Activated CD4-positive, alpha-beta T cell treated with anti-CD3 and anti-CD28 coated beads for 24 hours (primary cell): ENCODE results near the gene ATXN7.
A peak's percentile ranks its signal among the peaks of the same experiment; 100 is the strongest.

Experiments
- DNase-seq, 2 donors: peaks; one replicate each; pipeline ENCODE4 v3.0.0-alpha.2; 2020; ENCODE audit warnings: low read depth in 2 of 2

ATXN7 gene

GRCh38 chr3:63905731-63906620 lies 42.3 kb downstream of the ATXN7 start:
- DNase-seq: no peak

DNA sequence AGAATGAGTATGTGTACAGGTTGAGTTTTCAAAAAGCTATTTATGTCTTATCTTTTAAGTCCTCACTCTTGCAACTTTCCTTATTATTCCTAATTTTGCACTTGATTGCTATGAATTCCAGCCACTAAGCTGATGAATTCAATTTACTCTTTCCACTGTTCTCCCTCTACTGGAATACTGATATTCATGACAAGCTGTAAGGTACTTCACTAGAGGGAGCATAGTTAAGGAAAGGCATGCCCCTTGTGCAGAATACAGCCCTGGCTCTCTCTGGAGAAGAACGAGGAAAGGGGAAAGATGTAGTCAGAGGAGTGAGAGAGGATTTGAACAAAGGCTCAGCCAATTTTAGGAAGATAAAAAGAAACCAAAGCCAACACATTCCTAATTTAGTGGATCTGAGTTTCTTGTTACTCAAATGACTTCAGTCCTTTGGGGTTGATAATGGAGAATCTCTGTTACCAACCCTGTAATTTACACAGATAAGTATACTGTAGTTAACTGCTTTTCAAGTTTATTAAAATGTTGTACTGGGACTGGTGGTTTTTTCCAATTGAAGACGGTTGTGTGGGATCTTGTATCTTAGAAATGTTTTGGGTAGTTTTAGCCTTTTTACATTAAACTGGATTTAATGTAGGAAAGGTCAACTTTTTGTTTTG lies 44.5 kb downstream of the ATXN7 start:
- DNase-seq: no peak

GRCh38 chr3:63908776-63909175 lies 45.1 kb downstream of the ATXN7 start:
- DNase-seq: no peak

- DNase-seq: no peak
Measured at GRCh38 chr3:63909431-63909830, 45.8 kb downstream of the ATXN7 start.

- DNase-seq: no peak
Measured at GRCh38 chr3:63910001-63910400, 46.3 kb downstream of the ATXN7 start.

- no peak for DNase-seq
Measured at GRCh38 chr3:63910891-63911290, 47.2 kb downstream of the ATXN7 start.

- DNase-seq: no peak
Measured at GRCh38 chr3:63911509-63911872, 47.8 kb downstream of the ATXN7 start.

DNA sequence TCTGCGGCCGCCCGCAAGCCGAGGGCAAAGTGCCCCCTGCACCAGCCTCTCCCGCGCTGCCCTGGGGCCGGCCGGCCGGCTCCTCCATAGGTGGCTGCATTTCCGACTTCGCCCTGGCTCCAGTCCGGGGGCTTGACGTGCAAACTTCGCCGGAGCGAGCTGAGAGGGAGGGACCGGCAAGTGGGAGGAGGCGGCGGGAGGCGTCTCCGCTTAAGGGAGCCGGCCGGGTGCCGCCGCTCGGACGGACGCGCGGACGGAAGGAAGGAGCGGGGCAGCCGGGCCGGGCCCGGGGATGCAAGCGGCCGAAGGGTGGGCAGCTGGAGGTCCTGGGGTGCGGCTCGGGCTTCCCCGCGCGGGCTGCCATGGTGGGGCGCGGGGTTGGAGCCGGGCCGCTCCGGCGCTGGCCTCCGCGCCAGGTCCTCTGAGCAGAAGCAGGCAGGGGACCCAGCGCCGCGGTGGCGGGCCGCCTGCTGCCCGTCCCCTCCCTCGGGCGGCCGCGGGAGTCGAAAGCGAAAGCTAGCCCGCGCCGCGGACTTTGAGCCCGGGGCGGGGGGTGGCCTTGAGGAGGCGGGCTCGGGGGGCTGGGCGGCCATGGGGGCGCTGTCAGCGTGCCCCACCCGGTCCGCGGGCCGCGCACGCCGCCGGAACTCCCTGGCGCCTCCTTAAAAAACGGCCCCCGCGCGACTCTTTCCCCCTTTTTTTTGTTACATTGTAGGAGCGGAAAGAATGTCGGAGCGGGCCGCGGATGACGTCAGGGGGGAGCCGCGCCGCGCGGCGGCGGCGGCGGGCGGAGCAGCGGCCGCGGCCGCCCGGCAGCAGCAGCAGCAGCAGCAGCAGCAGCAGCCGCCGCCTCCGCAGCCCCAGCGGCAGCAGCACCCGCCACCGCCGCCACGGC lies 48.5 kb downstream of the ATXN7 start, which contains the start of gene SCAANT1:
SCAANT1 (minus strand) TSS at position 511 of the 895 bp plus-strand sequence.
- DNase-seq: peak; percentile 65 to 67

DNA sequence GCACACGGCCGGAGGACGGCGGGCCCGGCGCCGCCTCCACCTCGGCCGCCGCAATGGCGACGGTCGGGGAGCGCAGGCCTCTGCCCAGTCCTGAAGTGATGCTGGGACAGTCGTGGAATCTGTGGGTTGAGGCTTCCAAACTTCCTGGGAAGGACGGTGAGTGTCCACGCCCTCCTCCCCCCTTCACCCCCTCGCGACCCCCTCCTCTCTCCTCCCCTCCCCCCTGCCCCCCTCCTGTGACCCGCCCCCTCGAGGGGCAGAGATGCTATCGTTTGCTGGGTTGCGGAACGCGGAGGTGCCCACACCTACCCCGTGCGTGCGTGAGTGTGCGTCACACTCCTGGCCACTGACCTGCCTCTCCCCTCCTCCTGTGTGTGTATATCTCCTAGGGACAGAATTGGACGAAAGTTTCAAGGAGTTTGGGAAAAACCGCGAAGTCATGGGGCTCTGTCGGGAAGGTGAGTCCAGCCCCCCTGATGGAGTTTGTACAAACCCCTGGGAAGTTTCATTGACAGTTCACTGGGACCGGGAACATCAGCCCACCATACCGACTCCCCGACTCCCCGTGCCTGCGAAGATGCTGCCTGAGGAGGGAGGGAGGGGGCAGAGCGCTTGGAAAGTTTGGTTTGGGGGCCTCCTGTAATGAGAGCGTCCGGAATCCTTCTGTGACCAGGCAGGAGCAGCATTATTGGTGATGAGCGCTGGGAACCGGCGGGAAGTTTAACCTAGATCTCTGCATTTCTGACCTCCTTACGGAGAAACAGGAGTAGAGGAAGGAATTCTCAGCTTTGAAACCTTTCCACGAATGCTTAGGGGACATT lies 49.3 kb downstream of the ATXN7 start:
- peak; percentile 19 to 31 for DNase-seq

- DNase-seq: no peak
Measured at GRCh38 chr3:63914312-63914711, 50.6 kb downstream of the ATXN7 start.

DNA sequence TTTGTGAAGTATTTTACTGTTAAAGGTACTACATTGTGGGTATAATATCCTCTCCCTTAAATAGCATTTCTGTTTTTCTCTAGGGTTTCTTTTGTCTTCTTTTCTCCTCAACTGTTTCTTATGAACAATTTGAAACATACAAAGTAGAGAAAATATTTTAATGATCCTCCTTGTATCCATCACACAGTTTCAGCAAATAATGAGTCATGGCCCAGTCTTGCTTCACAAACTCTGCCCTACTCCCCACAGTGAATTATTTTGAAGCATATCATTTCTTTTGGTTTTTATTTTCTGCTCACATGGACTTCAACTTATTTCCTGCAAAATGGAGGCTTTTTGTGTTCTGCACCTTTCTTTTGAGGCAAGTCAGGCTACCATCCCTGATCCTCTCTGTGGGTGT lies 54.7 kb downstream of the ATXN7 start:
- no peak for DNase-seq

DNA sequence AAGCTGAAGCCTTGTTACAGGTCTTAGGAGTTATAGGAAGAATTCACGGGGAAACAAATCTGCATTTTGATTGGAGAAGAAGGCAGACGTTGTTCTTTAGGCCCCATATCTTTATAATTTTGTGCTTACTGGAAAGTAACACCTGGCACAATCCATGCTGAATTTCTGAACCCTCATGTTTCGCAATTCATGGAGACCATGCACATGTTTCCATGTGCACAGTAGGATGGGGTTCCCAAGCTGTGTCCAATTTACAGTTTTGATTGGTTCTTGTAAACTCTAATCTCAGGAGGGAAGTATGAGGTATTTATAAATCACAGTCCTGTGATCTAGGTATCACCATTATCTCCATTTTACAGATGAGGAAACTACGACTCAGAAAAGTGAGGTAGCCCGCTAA lies 56.3 kb downstream of the ATXN7 start:
- no peak for DNase-seq

GRCh38 chr3:63921741-63922482 lies 58.2 kb downstream of the ATXN7 start:
- DNase-seq: no peak

- DNase-seq: no peak
Measured at GRCh38 chr3:63922491-63923199, 59.0 kb downstream of the ATXN7 start.

DNA sequence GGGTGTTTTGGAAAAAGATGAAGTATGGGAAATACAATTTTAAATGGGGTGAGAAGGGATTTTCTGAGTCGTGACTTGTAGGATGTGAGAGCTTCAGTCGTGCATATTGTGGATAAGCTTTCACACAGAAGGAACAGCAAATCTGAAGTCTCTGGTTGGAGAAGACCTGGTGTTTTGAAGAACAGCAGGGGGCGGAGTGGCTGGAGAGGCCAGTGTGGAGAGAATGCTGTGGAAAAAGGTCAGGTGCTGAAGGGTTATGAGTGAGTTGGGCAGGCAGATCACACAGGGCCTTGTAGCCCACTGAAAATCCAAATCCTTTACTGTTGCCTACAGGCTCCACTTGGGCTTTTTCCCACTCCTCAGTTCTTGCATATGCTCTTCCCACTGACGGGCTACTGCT lies 62.6 kb downstream of the ATXN7 start:
- DNase-seq: no peak

GRCh38 chr3:63927422-63928280 lies 64.0 kb downstream of the ATXN7 start:
- no peak for DNase-seq

DNA sequence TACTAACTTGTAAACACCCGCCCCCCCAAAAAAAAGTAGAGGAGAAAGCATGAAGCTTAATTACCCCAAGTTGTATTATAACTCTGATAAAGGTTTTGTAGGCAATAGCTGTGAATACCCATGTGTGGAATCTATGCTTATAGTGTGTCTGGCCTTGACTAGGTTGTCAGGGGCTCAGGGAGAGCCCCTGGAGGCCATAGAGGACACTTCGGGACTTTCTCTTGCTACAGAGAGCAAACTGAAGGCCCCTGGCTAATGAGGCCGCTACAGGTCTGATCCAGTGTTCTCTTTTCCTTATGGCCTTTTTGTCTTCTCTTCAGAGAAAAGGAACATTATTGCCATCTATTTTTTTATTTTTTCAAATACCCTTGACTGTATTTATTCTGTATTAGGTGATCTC lies 67.6 kb downstream of the ATXN7 start:
- no peak for DNase-seq

GRCh38 chr3:63932509-63933212 lies 69.0 kb downstream of the ATXN7 start:
- DNase-seq: no peak
